Brain pericyte (primary cell): Measurements from ENCODE around the gene ATOH8.

ENCODE experiments used
- DNase-seq: peaks from one replicate; pipeline ENCODE4 v3.0.0-alpha.2; 2012; ENCODE audit warnings: low read depth, low spot score

ATOH8 gene

DNA sequence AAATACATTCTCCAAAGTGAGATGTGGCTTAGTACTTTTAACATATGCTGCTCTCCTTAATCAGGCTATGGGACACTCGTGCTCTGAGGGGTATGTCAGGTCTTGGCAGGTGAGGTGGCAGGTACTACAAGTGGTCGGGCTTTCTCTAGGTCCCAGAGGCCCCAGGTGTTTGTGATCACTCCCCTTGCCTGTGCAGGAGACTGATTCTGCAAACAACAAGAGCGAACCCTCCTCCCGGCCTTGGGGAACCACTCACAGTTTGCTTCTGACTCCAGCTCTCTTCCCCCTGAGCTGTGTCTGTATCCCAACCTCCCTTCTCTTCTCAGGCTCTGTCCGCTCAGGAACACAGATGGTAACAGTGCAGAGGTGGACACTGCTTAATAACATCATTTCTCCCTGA, 48.1 kb downstream of the ATOH8 start:
- no peak for DNase-seq

DNA sequence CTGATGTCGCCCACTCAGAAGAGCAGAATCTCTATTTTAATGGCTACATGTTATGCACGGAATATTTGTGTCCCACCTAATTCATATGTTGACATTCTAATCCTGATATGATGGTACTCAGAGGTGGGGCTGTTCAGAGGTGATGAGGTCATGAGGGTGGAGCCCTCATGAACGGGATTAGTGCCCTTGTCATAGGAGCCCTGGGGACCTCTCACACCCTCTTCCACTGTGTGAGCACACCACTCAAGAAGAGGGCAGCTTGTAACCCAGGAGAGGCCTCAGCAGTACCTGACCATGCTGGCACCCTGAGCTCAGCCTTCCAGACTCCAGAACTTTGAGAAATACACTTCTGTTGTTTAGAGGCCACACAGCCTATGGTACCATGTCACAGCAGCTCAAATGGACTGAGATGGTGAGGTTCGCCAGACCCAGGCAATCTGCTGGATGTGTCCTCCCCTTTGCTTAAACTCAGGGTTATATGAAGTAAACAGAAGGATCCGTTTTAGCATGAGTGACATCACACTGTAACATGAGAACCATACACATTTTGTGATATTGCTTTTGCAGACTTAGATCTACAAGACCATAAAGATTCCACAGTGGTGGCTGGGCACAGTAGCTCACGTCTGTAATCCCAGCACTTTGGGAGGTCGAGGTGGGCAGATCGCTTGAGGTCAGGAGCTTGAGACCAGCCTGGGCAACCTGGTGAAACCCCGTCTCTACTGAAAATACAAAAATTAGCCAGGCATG, 48.7 kb downstream of the ATOH8 start:
- no peak for DNase-seq

DNA sequence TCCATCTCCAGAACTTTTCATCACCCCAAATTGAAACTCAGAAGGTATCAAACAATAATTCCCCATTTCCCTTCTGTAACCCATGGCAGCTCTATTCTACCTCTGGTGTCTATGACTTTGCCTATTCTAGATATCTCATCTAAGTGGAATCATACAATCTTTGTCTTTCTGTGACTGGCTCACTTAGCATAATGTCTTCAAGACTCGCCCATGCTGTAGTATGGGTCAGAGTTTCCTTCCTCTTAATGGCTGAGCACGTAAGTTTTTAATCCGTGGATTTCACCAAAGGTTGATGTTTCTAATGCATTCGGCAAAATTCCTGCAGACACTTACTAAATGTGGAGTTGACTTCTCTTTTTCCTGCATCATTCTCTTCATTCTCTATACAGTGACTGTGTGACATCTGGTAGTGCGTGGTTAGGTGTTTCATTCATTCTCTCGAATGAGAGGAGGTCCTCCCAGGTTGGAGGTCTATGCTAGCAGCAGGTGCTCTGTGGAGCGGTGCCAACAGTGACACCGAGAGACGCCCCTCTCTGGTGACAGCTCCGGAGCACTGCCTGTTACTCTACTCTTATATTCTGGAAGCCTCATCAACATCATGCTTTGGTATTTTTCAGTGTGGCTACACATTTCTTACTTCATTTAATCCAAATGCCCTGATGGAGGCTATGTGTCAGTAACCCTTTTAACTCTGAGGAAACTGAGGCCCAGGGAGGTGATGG, 50.1 kb downstream of the ATOH8 start:
- no peak for DNase-seq

DNA sequence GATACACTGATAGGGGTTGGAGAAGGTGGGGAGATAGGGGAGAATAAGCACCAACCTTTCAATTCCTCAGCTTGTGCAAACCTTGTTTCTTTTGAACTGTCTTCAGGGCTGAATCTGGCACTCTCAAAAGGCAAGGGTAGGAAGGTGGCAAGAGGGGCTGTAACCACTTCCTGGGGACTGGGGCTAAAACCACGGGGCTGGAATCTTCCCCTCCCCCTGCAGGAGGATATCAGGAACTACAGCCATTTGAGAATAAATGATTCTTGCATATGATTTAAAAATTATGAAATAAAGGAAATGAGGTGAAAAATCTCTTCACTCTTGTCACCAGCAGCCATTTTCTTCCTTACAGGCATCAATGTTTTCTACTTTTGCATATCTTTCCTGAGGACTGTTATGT, 50.8 kb downstream of the ATOH8 start:
- DNase-seq: no peak

DNA sequence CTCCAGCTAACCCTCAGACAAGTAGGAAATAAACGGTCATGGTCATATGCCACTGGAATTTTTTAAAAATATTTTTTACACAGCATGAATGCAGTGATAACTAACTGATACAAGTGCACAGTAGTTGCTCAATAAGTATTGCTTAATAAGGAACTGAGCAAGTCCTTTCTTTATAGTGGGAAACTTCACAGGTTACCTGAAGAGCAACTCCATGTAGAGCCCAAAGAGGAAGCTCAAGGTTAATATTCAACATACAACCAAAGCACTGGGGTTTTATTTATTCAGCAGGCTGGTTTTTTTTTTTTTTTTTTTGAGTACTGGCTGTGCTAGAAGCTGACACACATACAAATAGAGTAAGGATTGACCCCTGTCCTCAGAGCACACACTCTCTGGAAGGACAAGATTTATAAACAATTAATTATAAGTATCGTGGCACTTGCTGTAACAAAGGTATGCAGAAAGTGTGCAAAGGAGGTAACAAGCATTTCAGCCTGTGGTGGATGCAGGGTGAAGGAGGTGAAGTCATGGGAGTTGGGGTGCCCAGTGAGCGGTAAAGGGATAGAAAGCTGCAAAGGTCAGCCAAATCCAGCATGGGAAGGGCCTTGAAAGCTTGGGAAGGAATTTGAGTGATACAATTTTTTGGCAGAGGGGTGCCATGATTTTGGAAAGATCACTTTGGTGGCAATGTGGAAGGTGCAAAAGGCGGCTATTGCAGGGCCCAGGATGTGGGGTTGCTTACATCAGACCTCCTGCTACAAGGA, 52.7 kb downstream of the ATOH8 start:
- DNase-seq: no peak

DNA sequence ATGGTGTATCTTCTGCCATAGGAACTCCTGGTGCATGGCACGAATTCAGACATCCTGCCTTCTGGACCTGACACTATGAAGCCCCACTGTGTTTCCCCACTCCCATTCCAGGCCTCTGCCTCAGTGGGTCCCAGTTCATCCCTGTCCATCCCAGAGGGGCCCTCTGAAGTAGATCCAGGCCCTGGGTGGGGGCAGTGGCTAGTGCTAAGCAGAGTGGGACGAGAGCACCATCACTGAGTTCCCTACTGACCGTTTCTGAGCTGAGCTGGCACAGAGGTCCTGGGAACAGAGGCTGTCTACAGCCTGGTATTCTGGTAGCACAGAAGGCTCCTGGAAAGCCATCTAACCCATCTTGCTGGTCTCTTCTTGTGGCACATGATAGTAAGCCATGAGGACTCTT, 54.0 kb downstream of the ATOH8 start:
- DNase-seq: no peak

DNA sequence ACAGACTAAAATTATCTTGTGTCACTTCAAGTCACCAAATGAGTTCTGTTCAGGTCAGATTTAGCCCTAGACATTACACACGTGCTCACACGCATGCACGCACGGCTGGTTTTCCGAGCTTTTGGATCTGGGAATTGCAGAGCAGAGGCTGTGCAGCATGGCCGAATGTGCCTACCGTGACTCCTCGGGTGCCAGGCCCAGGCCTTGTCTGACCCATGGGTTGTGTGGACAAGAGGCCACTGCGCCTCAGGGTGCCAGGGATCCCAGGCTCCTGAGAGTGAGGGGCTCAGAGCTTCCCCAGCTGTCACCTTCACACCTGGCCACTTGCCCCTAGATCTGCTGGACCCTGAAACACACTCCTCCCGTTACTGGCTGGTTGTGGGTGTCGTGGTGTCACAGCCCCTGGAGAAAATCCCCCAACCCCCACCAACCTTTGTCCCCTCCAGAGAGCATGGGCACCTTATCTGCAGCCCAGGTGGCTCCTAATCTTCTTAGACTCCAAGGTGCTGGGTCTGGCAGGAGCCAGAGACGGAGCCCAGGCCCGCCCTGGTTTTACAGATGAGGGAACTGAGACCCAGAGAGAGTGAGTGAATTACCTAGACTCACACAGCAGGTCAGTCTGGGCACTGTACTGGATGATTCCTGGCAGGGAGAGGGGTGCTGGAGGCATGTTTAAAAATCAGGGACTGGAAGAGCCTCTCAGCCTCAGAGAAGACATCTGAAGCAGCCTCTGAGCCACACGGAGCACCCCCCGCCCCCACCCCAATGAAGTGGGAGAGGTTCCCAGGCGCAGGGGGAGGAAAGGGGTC, 56.8 kb downstream of the ATOH8 start:
- no peak for DNase-seq

DNA sequence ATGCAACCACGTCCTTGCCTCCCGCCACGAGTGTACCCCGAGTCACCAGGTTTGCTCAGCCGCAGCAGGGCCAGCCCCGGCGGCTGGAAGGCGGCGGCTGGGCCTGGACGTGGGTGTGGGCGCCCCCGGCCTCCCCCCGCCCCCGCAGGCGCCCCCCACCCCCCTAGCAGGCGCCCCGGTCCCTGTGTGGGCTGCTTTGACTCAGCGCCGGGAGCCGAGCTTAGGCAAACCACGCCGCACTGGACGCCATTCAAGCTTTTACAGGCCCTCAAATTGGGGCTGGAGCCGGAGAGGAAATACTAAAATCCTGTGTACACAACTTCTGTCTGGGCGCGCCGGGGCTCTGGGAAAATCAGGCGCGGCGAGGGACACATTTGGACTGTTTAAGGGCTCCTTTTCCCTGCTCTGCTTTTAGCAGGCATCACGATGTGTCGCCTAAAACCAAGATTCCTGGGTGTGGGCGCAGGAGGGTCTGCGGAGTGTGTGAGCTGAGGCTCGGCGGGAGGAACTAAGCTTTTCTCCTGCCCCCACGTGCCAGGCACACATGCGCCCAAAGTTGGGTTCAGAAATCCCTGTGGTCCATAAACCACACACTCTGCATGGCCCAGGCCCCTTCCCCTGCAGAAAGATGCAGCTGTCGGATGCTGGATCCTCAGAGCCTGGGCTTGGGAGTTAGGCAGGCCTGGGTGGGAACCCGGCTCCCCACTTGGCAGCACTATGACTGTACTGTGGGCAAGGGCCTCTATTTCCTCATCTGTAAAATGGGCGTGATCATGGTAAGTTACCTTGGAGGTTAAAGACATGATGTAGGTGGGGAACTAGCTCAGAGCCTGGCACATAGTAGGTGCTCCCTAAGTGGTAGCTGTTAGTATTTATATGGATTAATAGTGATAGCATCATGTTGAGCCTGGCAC, 57.6 kb downstream of the ATOH8 start:
- no peak for DNase-seq

DNA sequence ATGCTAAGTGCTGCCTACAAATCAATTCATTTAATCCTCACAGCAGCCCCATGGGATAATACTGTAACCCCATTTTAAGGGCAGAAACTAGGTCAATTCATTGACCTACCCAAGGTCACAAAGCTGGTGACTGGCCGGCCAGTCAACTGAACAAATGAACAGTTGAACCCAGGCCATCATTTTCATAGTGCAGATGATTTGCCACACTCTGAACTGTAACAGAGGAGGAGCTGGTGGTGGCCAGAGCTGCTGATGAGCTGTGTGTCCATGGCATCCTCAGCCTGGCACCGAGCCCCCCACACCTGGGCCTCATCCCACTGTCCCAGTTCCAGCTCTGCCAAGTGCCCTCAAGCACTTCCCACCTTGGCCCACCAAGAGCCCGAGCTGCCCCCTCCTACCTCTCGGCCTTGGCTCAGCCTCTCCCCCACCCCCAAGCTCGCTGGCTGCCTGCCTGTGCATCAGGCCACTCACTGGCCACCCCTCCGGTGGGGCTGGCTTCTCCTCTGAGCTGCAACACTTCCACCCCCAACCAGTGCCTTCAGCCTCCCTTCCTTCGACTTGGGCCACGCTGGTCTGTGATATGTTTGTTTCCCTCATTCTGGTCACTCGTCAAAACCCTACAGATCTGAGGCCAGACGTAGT, 58.4 kb downstream of the ATOH8 start:
- DNase-seq: no peak

DNA sequence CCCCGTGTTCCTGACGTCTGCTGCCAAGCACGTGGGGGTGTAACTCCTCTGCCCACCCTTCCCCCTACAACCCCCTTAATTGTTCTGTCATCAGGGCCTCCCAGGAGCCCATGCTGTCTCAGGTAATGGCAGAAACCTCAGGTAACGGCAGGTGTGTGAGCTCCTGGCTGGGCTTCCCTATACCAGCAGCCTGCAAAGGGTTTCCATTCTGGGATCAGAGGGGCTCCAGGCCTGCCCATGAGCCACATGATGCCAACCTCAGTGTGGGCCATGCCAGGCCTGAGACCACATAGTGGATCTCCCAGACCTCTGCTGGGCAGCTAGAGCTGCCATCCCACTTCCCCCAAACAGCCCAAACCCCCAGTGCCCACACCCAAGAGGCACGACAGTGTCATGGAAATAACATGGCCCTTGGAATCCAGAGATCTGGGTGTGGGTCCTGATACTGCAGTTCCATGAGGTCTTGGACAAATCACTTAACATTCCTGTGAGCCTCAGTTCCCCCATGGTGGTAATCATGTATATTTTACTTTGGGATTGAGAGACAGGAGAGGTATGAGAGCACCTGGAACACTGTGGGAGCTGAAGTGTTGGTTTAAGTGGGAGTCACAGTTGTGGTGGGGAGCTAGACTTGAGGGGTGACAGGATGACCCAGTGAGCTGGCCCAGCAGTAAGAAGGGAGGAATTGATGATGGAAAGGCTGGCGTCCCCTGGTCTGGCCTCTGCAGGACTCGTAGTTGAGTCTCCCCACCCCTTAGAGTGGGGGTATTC, 59.6 kb downstream of the ATOH8 start:
- no peak for DNase-seq

DNA sequence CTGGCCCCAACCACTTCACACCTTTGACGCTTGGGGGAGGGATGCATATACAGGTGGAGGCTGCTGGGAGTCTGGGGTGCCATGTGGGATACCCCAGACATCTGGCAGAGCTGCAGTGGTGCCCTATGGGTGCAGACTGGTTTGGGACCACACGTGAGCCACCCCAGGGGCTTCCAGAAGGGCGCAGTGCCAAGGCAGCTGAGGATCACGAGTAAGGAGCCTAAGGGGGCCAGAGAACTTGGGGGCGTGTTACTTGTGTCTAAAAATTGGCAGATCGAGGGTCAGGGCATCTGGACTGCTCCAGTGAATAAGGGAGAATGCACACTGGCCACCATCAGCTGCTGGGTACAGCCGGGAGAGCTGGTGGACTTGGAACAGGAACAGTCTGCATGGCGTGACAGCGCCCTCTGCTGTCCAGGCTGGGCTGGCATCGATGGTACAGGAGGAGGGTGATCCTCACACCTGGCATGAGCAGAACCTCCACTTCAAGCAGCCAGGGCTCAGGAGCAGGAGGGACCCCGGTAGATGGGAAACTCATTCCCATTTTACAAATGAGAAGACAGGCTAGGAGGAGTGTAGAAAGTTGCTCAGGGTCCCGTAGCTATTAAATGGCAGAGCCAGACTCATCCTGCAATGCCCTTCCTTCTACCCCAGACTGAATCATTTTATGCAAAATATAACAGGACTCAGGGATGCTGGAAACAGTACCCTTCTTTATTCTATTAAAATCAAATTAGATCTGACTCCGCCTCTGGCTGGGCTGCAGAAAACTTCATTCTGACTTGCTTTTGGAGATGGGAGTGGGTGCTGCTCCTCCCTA, 60.4 kb downstream of the ATOH8 start:
- DNase-seq: peak; percentile 50

DNA sequence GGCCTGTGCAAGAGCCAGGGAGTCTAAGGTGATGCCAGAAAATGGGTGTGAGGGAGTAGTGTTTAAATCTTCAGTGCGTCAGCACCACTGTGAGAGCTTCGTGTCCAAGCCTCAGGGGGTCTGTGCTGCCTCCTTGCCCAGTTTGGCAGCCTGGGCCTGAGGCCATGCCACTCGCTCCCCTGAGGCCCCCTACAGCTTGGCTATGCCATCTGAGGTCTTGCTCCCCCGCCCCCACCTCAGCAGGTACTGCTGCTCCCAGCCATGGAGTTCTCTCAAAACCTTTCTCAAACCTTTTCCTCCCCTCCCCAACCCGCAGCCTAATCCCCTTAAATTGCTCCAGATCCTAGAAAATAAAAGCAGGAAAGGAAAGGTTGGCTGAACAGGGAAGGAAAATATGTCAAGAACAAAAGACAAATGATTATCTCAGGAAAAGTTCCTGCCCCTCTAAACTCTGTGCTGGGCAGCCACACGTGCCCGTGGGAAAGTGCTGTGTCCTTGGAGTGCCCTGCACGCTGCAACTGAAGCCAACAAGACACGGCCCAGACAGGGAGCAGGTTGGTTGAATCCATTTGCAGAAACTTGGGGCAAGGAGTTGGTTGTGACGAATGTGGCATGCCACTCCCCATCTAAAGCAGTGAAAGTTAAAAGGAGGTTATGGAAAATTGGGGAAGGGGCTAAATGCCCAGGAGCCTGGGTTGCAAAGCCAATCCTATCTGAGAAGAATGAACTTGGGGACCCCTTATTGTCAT, 61.2 kb downstream of the ATOH8 start:
- DNase-seq: no peak

DNA sequence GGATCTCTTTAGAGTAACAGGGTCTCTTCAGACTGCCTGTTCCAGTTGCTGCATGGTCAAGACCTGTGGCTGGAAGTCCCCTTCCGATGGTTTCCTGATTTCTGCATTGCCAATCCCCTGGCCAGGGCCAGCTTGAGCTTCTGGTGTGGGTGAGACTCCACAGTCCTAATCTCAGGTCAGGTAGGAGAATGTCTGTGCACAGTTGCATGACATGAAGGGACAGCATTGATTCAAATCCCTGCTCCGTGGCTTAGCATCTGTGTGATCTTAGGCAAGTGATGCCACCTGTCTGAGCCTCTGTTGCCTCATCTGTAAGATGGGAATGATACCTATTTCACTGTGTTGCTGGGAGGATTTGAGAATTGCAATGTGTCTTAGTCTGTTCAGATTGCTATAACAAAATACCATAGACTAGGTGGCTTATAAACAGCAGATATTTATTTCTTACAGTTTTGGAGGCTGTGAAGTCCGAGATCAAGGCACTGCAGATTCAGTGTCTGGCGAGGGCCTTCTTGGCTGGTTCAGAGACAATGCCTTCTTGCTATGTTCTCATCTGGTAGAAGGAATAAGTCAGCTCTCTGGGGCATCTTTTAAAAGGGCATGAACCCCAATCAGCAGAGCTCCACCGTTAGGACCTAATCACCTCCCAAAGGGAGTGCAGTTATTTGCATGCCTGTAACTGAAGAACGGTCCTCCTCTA, 66.2 kb downstream of the ATOH8 start:
- DNase-seq: no peak

DNA sequence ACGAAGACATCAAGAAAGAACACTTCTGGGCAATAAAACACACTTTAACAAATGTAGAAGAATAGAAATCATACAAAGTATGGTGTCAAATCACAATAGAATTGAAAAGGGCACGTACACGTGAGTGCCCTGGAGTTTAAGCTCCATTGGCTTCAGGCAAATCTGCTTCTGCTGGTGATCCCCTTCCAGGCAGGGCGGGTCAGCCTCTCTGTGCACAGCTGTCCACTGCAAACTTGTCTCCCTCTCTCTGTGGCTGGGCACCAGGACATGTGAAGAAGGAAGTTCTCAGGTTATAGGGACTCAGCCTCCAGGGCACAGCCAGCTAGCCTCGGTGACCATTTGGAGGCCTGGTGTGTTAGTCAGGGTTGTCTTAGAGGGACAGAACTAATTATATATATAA, 69.0 kb downstream of the ATOH8 start:
- DNase-seq: no peak

DNA sequence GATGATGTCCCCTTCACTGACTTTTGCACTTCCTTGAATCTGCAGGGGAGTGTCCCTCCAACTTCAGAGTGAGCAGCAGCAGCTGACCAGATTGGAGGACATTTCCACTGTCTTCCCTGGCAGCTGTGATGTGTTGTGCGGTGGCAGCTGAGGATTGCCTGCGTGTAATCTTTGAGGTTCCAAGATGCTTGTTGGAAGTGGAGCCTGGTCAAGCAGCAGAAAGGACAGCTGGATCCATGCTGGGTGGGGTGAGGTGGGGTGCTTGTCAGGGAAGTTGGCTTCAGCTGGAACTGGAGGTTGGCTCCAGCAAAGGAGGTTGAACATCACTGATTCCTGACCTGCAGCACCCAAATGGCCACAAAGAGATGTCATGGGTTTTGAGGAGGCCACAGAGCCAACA, 70.2 kb downstream of the ATOH8 start:
- no peak for DNase-seq

DNA sequence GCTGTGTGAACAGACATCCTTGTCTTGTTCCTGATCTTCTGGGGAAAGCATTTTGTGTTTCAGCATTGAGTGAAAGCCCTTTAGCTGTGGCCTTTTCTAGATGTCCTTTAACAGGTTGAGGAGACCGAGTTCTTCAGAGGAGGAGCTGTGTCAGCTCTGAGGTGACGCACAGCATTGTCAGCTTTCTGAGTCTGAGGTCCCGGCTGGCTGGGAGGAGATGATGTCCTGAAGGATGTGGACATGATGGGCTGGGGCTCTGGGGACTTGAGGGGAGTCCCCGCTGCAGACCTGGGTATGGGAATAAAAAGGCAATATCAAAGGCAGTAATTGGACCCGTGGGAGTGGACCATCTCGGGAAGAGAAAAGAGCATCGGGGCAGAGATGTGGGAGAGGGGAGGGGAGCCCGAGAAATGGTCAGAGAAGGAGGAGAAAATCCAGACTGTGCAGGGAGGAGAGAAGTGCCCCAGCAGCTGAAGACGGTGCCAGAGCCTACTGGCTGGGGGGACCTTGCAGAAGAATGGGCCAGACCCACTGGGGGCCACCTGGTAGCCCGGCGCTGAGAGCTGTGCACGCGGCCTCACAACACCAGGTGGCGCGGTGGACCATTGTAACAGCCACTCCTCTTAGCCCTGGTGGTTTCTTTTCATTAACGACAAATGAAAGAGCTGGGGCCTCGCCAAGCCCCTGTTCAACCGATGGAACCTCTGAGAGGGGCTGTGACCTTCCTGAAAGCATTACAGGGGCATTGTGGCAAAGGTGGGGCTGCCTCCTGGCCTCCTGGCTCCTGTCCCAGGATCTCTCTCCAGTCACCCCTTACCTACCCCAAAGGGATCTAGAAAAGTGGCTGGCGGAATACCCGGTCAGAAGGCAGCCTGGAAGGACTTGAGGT, 73.4 kb downstream of the ATOH8 start:
- DNase-seq: no peak
